Nephron (organoid): ENCODE measurements around the gene MROH8.

ENCODE experiments used
- H3K27ac Mint-ChIP-seq, 3 experiments: 2 replicates each; pipeline ENCODE4 v1.8.0; 2020; ENCODE audit warnings: mixed read lengths in 3 of 3, mild to moderate bottlenecking in 2 of 3, moderate library complexity in 1 of 3
- H3K27me3 Mint-ChIP-seq: 2 replicates; pipeline ENCODE4 v1.8.0; 2021; ENCODE audit warnings: low read depth, mild to moderate bottlenecking, moderate library complexity, mixed read lengths
- H3K36me3 Mint-ChIP-seq: 2 replicates; pipeline ENCODE4 v1.8.0; 2020; ENCODE audit warnings: low read depth, mixed read lengths
- H3K4me1 Mint-ChIP-seq: 2 replicates; pipeline ENCODE4 v1.8.0; 2020; ENCODE audit warnings: mixed read lengths
- H3K4me3 Mint-ChIP-seq, 3 experiments: 2 replicates each; pipeline ENCODE4 v1.8.0; 2020; ENCODE audit warnings: mild to moderate bottlenecking in 3 of 3, mixed read lengths in 3 of 3, moderate library complexity in 2 of 3
- H3K9me3 Mint-ChIP-seq: 2 replicates; pipeline ENCODE4 v1.8.0; 2020; ENCODE audit warnings: mixed read lengths
- CTCF ChIP-seq, 3 experiments: fragments of 200-600 bp; sonication (generic); IDR thresholded peaks; one replicate each; pipeline ENCODE4 v1.5.0; 2021; ENCODE audit warnings: antibody characterized with exemption in 3 of 3; ENCODE audit not compliant: unreplicated experiment in 3 of 3

Gene MROH8

GRCh38 chr20:37166867-37167266, 12.5 kb downstream of the MROH8 start:
- Mint-ChIP-seq H3K27me3 (no peaks in the 10 kb centered on the region), H3K4me1 (no peaks in the 10 kb centered on the region), H3K4me3 (no peak overlapping the region), H3K36me3 (no peaks in the 10 kb centered on the region), H3K27ac (no peak overlapping the region), H3K9me3 (no peaks in the 10 kb centered on the region)
- no peak for TF ChIP-seq CTCF (IDR thresholded peaks at IDR 0.05; ENCODE audit: unreplicated experiment in 3 of 3)

- no peak overlapping the region for H3K4me3 Mint-ChIP-seq
- H3K27ac Mint-ChIP-seq = no peak overlapping the region
- TF ChIP-seq CTCF (IDR thresholded peaks at IDR 0.05; ENCODE audit: unreplicated experiment in 3 of 3) = no peak
- no peaks in the 10 kb centered on the region for H3K9me3 Mint-ChIP-seq
- no peaks in the 10 kb centered on the region for H3K36me3 Mint-ChIP-seq
- H3K4me1 Mint-ChIP-seq = no peaks in the 10 kb centered on the region
- no peaks in the 10 kb centered on the region for H3K27me3 Mint-ChIP-seq
These were observed 14.3 kb downstream of the MROH8 start for GRCh38 chr20:37165031-37165430.

DNA sequence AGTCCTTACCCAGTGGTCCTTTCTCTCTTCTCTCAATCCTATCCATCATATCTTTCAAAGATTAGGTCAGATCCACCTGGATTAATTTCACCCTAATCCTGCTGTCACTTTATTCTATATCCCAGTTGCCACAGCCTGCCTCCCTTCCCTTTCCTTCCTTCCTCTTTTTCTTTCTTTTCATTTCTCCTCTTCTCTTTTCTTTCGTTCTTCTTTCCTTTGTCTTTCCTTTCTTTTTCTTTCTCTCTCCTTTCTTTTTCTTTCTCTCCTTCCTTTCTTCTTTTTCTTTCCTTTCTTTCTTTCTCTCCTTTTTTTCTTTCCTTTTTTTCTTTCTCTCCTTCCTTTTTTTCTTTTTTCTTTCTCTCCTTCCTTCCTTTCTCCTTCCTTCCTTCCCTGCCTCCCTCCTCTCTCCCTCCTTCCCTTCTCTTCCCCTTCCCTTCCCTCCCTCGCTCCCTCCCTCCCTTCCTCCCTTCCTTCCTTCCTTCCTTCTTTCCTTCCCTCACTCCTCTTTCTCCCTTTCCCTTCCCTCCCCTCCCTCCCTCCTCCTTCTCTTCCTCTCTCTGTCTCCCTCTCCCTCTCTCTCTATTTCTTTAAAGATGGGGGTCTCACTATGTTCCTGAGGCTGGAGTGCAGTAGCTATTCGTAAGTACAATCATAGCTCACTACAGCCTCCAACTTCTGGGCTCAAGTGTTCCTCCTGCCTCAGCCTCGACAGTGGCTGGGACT, 15.4 kb downstream of the MROH8 start:
- Mint-ChIP-seq H3K36me3 (no peaks in the 10 kb centered on the region), H3K27me3 (no peaks in the 10 kb centered on the region), H3K4me3 (no peak overlapping the region), H3K9me3 (no peaks in the 10 kb centered on the region), H3K4me1 (no peaks in the 10 kb centered on the region), H3K27ac (no peak overlapping the region)
- no peak for TF ChIP-seq CTCF (IDR thresholded peaks at IDR 0.05; ENCODE audit: unreplicated experiment in 3 of 3)

DNA sequence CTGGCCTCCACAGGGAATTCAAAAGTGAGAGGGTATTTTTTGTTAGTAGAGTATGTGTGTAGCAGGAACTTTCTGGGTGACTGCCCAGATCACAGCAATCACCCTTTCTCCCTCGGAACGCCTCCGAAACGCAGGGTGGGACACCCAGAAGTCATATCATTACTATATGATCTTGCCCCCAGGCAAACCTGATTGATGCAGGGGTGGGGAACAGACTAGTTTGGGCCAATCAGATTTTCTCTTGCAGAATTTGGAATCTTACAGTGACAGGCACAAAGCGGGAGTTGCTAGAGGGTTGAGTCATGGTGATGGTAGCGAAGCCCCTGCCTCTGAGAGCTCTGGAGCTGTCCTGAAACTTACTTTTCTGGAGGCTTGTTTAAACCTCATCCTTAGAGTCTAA, 16.7 kb downstream of the MROH8 start:
- Mint-ChIP-seq H3K36me3 (peaks cover 7% of the 10 kb centered on the region), H3K27ac (no peak overlapping the region), H3K9me3 (no peaks in the 10 kb centered on the region), H3K4me1 (no peaks in the 10 kb centered on the region), H3K4me3 (no peak overlapping the region), H3K27me3 (no peaks in the 10 kb centered on the region)
- no peak for TF ChIP-seq CTCF (IDR thresholded peaks at IDR 0.05; ENCODE audit: unreplicated experiment in 3 of 3)

- H3K27ac Mint-ChIP-seq = no peak overlapping the region
- no peak for TF ChIP-seq CTCF (IDR thresholded peaks at IDR 0.05; ENCODE audit: unreplicated experiment in 3 of 3)
- no peaks in the 10 kb centered on the region for H3K4me1 Mint-ChIP-seq
- H3K9me3 Mint-ChIP-seq = no peaks in the 10 kb centered on the region
- no peak overlapping the region for H3K4me3 Mint-ChIP-seq
- H3K27me3 Mint-ChIP-seq = no peaks in the 10 kb centered on the region
- H3K36me3 Mint-ChIP-seq = peaks cover 8% of the 10 kb centered on the region
These were observed 17.4 kb downstream of the MROH8 start for GRCh38 chr20:37161830-37162549.

- no peak for TF ChIP-seq CTCF (IDR thresholded peaks at IDR 0.05; ENCODE audit: unreplicated experiment in 3 of 3)
- Mint-ChIP-seq H3K4me1 (no peaks in the 10 kb centered on the region), H3K27ac (no peak overlapping the region), H3K27me3 (no peaks in the 10 kb centered on the region), H3K9me3 (no peaks in the 10 kb centered on the region), H3K36me3 (peaks cover 14% of the 10 kb centered on the region), H3K4me3 (no peak overlapping the region)
These were observed 18.7 kb downstream of the MROH8 start for GRCh38 chr20:37160683-37161082.
